Inflammatory macrophage treated with lipopolysaccharide for 4 hours (primary cell): ENCODE measurements around the gene SEL1L.
"Not testable (repeated sequence)": the region's sequence is repeated elsewhere in the genome, so short reads cannot be mapped to it uniquely, and the experiment has no call there.

ENCODE experiments used
- DNase-seq: peaks from one replicate; pipeline ENCODE4 v3.0.0-alpha.2; 2020

The SEL1L gene

DNA sequence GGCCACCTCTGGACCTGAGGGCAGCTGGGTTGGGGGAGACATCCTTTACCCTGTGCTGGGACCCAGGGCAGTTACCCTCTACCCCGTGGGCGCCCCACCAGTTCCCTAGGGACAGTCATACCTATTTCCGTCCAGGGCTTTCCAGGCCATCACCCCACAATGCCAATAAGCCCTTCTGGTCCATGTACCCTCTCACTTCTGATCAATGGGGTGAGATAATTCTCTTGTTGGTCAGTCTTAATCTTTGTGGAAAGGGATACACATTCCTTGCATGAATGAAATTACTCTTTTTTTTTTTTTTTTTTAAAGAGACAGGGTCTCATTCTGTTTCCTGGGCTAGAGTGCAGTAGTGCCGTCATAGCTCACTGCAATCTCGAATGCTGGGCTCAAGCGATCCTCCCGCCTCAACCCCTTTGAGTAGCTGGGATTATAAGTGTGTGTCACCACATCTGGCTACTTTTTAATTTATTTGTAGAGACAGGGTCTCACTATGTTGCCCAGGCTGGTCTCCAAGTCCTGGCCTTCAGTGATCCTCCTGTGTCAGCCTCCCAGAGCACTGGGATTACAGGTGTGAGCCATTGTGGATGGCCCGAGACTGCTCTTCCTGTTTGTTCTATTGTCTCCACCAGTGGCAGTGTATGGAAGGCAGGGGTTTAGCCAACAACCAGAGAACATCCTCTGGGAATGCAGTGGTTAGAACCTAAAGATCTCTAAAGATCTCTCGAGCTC lies 87.2 kb downstream of the SEL1L start:
- no peak for DNase-seq

GRCh38 chr14:81441626-81442134 lies 92.0 kb downstream of the SEL1L start:
- DNase-seq, result no peak

GRCh38 chr14:81440041-81440440 lies 93.6 kb downstream of the SEL1L start:
- no peak for DNase-seq

GRCh38 chr14:81437244-81437643 lies 96.4 kb downstream of the SEL1L start:
- no peak for DNase-seq

DNA sequence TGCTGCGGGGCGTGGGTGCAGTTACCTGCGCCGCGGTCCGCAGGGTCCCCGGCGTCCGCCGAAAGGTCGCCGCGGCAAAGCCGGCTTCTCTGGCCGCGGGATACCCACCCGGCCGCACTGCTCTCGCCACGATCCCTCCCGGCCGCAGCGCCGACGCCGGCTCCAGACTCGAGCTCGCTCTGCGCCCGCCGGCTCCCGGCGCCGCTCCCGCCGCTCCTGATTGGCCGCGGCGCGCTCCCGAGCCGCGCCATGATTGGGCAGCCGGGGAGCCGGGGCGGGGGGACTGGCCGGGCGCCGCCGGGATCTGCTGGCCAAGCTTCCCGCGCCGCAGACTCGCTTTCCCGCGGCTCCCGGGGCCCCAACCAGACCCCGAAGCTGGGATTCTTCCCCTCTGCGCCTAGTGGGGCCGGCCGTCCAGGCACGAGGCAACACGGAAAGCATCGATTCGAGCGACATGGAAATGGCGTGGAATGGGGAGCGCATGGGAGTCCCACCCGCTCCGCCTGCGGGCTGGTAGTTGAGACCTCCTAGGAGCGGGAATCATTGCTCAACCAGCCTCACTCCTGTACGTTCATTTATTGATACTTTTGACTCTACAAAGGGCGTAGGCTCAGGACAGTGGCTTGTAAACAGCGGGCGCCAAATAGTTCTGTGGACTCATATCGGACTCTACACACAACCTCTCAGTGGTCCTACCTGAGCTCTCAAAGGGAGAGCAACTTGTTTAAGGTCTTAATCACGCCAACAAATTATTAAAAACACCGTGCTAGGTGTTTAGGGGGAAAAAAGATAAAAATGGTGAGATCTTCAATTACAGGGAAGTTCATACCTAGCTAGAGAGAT lies 97.1 kb downstream of the SEL1L start:
- DNase-seq, result peak; percentile 72

GRCh38 chr14:81435391-81436295 lies 98.0 kb downstream of the SEL1L start:
- DNase-seq, result peak; percentile 21

DNA sequence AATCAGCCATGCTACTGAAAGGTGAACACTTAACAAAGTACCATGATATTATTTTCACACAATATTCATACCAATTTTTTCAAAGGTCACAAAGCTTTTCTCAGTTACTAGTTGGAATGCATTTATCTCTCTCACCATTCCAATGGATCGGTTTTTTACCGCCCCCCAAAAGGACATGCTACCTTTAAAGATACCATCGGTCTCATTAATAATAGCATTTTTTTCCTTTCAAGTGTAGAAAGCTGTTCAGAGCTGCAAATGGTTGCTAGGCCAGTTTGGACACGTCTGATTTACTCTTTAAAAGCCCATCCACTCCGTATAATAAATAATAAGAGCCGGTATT lies 98.6 kb downstream of the SEL1L start:
- no peak for DNase-seq

- DNase-seq, result no peak
Measured at GRCh38 chr14:81434230-81434629, 99.4 kb downstream of the SEL1L start.

GRCh38 chr14:81433378-81433777 lies 100.3 kb downstream of the SEL1L start:
- DNase-seq, result no peak

- no peak for DNase-seq
Measured at GRCh38 chr14:81432219-81432661, 101.4 kb downstream of the SEL1L start.

DNA sequence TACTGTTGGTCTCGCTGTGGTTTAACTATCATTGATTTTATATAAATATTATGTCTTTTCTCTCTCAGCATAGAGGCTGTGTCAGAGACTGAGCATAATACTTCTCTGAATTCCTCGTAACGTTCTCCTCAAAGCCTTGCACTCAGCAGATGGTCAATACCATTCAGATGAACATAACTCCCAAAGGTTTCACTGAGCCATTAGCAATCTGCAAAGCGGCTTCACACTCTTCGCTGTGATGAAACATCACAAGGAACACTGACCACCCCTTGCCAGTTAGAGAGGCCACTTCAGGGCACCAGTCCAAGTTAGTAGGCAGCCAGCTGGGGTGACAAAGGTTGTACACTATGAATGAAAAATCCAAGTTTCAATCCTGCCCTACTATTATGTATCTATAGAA lies 103.4 kb downstream of the SEL1L start:
- DNase-seq, result no peak

DNA sequence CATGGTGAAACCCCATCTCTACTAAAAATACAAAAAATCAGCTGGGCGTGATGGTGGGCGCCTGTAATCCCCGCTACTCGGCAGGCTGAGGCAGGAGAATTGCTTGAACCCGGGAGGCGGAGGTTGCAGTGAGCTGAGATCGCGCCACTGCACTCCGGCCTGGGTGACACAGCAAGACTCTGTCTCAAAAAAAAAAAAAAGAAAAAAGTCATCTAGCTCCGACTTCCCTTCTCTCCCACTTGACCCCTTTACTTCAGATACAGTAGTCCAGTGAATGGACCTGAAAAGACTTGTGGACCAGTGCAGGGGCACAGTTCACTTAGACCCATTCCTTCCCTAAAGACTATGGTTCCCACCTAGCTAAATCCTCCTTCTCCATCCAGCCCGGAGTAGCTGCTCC lies 103.9 kb downstream of the SEL1L start:
- DNase-seq, result not testable (repeated sequence)

DNA sequence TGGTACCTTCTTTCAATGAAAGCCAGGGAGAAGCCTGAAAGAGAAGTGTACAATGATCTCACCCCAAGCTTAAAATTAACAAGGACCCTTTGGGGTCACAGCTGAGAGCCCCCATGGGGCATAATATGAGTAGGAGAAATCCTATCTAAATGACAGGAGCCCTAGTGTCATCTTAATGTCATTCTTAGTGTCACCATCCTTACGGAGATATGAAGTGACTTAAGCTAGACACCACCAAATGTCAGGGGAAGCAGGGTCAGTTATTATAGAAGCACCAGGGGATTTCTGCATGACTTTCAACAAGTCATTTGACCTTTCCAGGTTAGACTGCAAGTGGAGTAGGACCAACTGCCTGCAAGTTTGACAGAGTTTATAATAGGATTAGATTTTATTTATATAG lies 104.6 kb downstream of the SEL1L start:
- no peak for DNase-seq

DNA sequence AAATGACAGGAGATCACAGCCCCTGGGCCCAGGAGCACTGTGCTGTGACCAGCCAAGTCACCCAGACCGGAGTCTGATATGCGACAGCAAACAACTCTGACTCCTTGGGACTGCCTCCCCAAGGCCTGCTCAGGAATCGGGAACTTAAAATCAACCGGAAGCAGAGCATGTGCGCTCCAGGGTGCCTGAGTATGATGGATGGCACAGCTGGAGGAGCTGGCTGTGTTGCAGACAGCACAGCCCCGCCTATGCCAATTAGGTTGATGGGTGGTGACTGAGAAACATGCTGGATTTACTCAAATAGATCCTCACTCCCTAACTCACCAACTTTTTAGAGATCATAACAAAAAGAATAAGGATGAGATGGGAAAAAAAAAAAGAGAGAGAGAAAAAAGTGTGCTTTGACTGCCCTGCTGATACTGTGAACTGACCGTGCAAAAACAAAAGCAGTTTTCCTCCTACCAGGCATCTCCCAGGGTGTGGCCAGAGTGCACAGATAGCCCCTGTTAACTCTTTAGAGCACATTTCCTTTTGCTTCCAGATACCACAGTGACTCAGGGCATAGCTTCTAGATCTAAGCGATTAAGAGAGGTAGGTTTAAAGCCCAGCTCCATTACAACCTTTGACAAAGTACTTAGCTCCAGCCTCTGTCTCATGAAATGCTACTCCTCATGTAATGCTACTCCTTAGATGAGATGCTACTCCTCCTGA lies 106.2 kb downstream of the SEL1L start:
- peak; percentile 53 for DNase-seq

DNA sequence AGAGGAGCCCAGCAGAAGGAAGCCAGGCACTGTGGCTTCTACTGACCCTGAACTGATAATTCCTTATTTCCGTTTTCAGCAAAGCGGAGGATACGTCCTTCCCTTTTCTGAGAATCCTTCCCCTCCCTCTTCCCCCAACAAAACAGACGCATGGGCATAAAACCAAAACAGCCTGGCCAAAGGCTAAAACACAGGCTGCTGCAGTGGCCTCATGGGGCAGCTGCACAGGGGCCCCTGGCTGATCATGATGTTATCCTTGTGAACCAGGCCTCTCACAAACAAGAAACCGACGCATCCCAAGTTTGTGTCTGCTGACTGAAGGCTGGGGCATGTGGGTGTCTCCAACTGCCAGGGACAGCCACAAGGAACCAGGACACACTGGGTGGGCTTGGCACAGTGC lies 110.1 kb downstream of the SEL1L start:
- peak; percentile 64 for DNase-seq
